ENCODE data around the gene NRXN3. TPM values are rescaled to one million over a fixed set of nuclear protein-coding genes. Genes with fewer than 3 reads are reported as not detected.

Gene NRXN3
- total and polyA plus RNA-seq, 8 donors: 1.3 to 7.6 (median 1.5) TPM

GRCh38 chr14:79730953-79731352, 1560.8 kb downstream of the NRXN3 start:
- no peak for DNase-seq
- intact Hi-C loops (cut with DNase I): no loop called here
- peaks cover 0 to 7% of the 10 kb centered on the region in 2 donors for H3K9me3 ChIP-seq
- H3K36me3 ChIP-seq: no peaks in the 10 kb centered on the region
- H3K4me1 ChIP-seq: no peaks in the 10 kb centered on the region
- no peak overlapping the region for H3K27ac ChIP-seq
- no peak overlapping the region for H3K4me3 ChIP-seq
- TF ChIP-seq, protein P1, sequence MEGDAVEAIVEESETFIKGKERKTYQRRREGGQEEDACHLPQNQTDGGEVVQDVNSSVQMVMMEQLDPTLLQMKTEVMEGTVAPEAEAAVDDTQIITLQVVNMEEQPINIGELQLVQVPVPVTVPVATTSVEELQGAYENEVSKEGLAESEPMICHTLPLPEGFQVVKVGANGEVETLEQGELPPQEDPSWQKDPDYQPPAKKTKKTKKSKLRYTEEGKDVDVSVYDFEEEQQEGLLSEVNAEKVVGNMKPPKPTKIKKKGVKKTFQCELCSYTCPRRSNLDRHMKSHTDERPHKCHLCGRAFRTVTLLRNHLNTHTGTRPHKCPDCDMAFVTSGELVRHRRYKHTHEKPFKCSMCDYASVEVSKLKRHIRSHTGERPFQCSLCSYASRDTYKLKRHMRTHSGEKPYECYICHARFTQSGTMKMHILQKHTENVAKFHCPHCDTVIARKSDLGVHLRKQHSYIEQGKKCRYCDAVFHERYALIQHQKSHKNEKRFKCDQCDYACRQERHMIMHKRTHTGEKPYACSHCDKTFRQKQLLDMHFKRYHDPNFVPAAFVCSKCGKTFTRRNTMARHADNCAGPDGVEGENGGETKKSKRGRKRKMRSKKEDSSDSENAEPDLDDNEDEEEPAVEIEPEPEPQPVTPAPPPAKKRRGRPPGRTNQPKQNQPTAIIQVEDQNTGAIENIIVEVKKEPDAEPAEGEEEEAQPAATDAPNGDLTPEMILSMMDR (IDR thresholded peaks at IDR 0.05): no peak
- no peak for ATAC-seq
- no peaks in the 10 kb centered on the region for H3K27me3 ChIP-seq

DNA sequence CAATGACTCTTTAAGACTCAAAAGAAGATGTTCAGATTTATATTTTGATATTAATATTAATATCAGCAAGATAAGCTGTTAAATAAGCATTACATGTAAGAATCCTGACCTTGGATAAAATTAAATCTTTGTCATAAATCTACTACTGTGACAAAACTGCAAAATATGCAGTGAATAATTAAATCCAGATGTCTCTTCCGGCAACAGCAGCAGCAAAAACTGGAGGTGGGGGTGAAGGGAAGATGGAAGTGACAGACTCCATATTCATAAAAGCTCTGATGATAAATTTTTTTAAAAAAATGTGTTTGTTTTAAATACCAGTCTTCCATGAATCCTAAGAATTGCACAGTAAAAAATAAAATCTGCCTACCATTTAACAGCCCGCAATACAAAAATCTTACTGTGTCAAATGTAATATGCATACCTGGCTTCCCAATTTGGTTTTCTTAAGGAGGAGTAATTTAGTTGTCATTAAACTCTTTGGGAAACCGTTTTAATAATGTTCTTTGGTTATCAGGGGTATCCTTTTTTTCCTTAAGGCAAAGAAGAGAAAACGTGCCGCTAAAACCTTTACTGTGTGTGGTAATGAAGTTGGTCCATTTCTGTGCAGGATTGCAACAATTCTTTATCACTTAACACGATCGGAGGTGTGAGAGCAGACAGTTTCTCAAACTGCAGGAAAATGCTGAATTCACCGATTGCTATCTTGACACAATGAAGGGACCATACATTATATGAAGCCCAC, 1562.9 kb downstream of the NRXN3 start:
- no peaks in the 10 kb centered on the region for H3K36me3 ChIP-seq

DNA sequence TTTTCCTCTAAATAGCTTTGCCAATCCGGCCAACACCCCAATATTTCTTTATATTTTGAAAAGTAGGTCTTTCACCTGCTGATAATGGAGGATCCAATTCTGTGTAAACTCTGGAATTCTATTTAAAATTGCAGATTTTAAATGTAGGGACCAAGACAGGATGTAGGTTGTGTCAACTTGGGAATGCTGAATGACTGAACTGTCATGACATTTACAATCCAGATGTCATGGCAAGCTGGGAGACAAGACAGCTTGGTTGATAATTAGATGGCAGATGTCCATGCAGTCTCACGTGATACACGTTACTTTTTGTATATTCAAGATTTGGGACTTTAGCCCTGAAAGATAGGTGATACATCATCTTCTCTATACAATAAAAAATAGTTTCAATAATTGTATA, 1564.0 kb downstream of the NRXN3 start:
- Histone ChIP-seq H3K4me3 (no peak overlapping the region), H3K4me1 (no peaks in the 10 kb centered on the region), H3K36me3 (no peaks in the 10 kb centered on the region), H3K9me3 (peaks cover 0 to 36% of the 10 kb centered on the region in 2 donors), H3K27ac (no peak overlapping the region), H3K27me3 (no peaks in the 10 kb centered on the region)
- TF ChIP-seq, protein P1 (IDR thresholded peaks at IDR 0.05): no peak
- no peak for ATAC-seq
- no peak for DNase-seq
- intact Hi-C loops (cut with DNase I): no loop called here

More for the DNA sequence above, 1562.9 kb downstream of the NRXN3 start:
- no peak overlapping the region for H3K27ac ChIP-seq
- H3K27me3 ChIP-seq: no peaks in the 10 kb centered on the region
- intact Hi-C loops (cut with DNase I): no loop called here
- TF ChIP-seq, protein P1 (IDR thresholded peaks at IDR 0.05): no peak
- no peaks in the 10 kb centered on the region for H3K4me1 ChIP-seq
- no peak overlapping the region for H3K4me3 ChIP-seq
- ATAC-seq (no peak), DNase-seq (no peak)
- peaks cover 0 to 28% of the 10 kb centered on the region in 2 donors for H3K9me3 ChIP-seq

DNA sequence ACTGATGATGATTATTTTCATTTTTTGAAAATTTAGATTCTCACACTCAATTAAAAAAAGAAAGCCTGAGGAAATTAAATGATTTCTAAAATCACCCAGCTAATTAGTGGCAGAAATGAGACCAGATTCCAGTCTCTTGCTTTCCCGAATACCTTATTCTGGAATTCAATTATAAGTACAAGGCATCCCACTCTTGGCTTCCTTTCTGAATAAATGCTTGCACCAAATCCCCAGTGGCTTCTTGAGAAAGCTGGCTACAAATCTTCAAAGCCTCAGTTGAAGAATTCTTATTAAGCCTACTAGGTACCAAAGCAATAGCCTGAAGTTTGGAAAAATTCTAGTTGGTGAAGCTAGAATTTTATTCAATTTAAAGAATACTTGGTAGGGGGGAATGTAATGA, 1564.5 kb downstream of the NRXN3 start:
- intact Hi-C loops (cut with DNase I): no loop called here
- peaks cover 0 to 41% of the 10 kb centered on the region in 2 donors for H3K9me3 ChIP-seq
- H3K27me3 ChIP-seq: no peaks in the 10 kb centered on the region
- no peaks in the 10 kb centered on the region for H3K36me3 ChIP-seq
- H3K4me1 ChIP-seq: no peaks in the 10 kb centered on the region
- H3K27ac ChIP-seq: no peak overlapping the region
- TF ChIP-seq, protein P1 (IDR thresholded peaks at IDR 0.05): no peak
- H3K4me3 ChIP-seq: no peak overlapping the region
- DNase-seq (no peak), ATAC-seq (no peak)

GRCh38 chr14:79735121-79735520, 1564.9 kb downstream of the NRXN3 start:
- Histone ChIP-seq H3K9me3 (peaks cover 0 to 41% of the 10 kb centered on the region in 2 donors), H3K27ac (no peak overlapping the region), H3K4me3 (no peak overlapping the region), H3K36me3 (no peaks in the 10 kb centered on the region), H3K4me1 (no peaks in the 10 kb centered on the region), H3K27me3 (no peaks in the 10 kb centered on the region)
- DNase-seq (no peak), ATAC-seq (no peak)
- intact Hi-C loops (cut with DNase I): no loop called here
- TF ChIP-seq, protein P1 (IDR thresholded peaks at IDR 0.05): no peak

Measured in left lung (tissue), 10 donors.